NCI-H1417 treated with DMSO at 0.1 percent for 48 hours (cell line): ENCODE results near the gene CGB8.
"Not testable (repeated sequence)": the region's sequence is repeated elsewhere in the genome, so short reads cannot be mapped to it uniquely, and the experiment has no call there.

ENCODE experiments used
- DNase-seq: peaks from one replicate; lab custom pipeline; 2025; lab: John Stamatoyannopoulos, UW

Gene CGB8

DNA sequence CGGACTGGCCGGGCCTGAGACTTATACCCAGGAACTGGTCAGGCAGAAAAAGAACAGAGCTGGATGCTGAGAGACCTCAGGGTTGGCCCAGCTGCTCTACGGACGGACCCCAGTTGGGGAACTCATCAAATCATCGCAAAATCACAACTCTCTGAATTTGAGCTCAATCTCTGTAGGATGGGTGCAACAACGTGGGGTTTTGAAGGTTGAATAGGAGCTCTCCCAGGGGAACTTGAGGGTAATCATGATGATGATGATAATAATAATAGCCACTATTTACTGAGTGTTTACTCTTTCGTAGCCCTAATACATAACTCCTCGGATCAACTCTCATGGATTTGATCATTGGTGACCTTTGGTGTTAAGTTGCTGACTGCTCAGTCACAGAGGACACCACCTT lies 18.6 kb downstream of the CGB8 start:
- not testable (repeated sequence) for DNase-seq

DNA sequence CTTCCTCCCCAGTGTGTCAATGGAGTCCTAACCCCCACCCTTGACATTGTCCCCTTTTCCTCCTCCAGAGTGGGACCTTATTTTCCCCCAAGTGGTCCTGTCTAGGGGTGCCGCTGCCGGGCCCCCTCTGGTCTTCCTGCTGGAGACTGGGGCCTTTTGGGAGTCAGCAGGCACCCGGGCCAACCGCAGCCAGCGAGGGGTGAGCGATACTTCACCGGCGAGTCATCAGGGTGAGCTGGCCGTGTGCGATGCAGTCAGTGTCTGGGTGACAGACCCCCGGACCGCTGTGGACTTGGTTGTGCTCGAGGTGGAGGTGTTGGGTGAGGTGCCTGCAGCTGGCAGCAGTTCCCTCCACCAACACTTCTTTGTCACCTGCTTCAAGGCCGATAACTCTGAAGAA lies 19.2 kb downstream of the CGB8 start:
- DNase-seq = not testable (repeated sequence)

DNA sequence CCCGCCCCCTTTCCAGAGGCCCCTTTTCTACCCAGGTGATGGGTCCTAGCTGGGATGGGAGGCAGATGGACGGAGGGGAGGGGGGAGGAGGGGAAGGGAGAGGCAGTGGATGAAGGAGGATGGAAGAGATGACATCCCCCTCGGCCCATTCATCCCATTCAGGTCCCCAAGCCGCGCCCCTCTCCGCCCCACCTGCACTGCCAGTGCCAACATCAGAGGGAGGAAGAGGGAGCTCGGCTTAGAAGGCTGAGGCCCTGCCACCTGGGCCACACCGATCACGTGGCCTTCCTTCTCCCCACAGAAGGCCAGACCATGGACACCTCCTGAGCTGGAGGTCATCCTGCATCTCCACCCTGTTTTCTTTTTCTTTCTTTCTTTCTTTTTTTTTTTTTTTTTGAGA lies 20.2 kb downstream of the CGB8 start:
- DNase-seq = not testable (repeated sequence)

GRCh38 chr19:49025599-49025998 lies 23.3 kb downstream of the CGB8 start:
- DNase-seq = not testable (repeated sequence)

DNA sequence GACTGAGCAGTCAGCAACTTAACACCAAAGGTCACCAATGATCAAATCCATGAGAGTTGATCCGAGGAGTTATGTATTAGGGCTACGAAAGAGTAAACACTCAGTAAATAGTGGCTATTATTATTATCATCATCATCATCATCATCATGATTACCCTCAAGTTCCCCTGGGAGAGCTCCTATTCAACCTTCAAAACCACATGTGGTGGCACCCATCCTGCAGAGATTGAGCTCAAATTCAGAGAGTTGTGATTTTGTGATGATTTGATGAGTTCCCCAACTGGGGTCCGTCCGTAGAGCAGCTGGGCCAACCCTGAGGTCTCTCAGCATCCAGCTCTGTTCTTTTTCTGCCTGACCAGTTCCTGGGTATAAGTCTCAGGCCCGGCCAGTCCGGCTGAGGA lies 23.8 kb downstream of the CGB8 start:
- DNase-seq = not testable (repeated sequence)

DNA sequence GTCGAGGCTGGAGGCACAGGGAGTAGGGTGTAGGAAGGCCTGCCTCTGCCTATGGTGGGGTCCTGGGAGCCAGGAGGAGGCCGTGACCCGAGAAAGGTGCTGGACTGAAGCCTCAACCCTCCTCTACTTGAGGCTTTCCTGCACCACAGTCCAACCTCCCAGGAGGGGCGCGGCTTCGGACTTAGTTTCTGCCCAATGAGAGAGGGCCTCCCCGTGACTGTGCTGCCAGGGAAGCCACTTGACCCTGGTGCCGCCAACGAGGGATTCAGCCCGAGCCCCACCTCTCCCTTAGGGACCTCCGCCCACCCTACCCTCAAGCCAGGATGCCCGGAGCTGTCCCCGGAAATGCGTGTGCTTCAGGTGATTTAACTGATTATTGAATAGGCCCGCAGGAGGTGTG lies 24.7 kb downstream of the CGB8 start, which contains the start of gene CGB3:
TSS of gene CGB3 (minus strand) at position 101 of the 400 bp plus-strand sequence. CDS start 362 bp downstream, outside the sequence.
- DNase-seq = not testable (repeated sequence)

- DNase-seq = no peak
Observed at GRCh38 chr19:49022116-49022515, 26.8 kb downstream of the CGB8 start.

DNA sequence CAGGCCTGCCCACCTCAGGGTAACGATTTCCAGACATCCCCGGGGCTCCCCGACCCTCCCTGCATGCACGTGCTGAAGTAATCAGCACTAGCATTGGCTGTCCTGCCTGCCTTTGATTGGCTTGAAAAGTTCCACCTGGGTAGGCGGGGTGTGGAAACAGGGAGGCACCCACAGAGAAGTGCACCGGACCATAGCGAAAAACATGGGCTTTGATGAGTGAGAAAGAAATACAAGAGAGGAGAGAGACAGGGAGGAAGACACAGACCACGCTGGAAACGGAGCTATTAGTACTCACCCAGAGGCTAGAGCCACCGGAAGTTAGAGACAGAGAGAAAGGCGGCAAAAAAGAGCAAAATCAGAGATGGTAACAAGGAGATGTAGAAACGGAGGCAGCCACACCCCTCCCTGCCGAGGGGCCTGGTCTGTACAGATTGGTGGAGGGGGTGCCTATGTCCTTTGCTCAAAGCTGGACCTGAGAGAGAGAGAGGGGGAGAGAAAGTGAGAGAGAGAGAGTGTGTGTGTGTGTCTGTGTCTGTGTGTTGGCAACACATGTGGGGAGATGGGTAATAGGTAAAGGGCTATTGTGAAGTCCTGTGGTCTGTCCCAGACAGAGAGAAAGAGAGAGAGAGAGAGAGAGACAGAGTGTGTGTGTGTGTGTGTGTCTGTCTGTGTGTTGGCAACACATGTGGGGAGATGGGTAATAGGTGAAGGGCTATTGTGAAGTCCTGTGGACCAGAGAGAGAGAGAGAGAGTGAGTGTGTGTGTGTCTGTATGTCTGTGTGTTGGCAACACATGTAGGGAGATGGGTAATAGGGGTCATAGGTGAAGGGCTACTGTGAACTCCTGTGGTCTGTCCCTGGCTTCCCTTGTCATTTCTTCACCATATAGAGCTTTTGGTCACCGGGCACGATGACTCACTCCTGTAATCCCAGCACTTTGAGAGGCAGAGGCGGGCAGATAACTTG lies 27.7 kb downstream of the CGB8 start:
- DNase-seq = no peak

DNA sequence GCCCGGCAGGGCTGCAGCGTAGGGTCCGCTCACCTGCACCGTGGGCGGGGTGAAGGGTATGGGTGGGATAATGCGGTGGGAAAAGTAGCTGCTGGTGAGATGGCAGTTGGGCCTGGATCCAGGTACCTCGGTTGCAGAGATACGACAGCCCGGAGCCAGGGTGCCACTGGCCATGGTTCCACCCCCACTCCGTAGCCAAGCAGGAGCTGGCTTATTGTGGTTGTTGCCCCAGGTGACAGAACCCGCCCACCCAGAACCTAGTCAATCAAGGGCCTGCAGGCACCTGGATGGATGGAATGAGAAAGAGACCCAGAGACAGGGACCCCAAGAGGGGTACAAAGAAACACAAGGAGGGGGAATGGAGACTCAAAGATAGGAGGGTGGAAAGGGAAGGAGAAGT lies 28.6 kb downstream of the CGB8 start:
- DNase-seq = no peak

GRCh38 chr19:49019242-49019932 lies 29.5 kb downstream of the CGB8 start:
- no peak for DNase-seq

DNA sequence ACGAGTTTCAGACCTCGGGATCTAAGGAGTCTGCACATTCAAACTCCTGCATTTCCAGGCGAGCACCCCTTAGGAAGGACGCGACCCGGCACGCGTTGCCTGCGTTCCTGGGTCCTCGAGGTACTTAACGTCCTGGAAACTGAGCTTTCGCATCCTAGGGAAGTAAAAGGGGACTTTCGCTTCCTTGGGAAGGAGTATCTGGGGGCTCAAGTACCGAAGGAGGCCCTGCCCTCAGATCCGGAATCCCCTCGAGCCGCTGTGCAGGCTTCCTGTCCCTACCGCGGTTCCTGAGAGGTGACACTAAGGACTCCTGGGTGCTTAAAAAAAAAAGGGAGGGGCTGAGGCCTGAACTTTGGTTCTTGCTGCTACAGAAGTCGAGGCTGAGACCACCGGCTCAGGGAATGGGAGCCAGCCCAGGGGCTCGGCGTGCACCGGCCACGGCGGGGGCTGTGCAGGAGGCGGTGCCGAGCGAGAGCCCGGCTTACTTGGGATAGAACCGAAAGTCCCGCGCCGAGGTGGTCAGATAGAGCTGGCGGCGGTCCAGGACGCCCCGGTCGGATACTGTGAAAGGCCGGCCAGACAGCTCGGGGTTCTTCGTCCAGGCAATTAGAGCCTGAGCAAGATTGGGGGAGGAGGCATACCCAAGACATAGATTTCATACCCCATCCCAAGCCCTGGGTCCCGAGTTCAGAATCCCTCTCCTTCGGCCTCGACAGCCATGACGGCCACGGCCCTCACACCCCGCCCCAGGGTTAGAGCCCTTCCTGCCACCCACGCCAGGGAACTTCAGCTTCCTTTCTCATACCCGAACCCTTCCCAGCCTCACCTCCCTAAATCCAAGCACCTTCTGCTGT lies 30.3 kb downstream of the CGB8 start:
- DNase-seq = not testable (repeated sequence)

- no peak for DNase-seq
Observed at GRCh38 chr19:49017666-49018351, 31.1 kb downstream of the CGB8 start.

GRCh38 chr19:49017041-49017665 lies 31.8 kb downstream of the CGB8 start, which contains the start of gene LHB:
Gene LHB, minus strand, starts transcription at chr19:49017091. Its CDS starts 10 bp downstream, at chr19:49017081.
- DNase-seq = no peak

- DNase-seq = no peak
Observed at GRCh38 chr19:49016067-49016839, 32.7 kb downstream of the CGB8 start.

- no peak for DNase-seq
Observed at GRCh38 chr19:49014870-49015255, 34.0 kb downstream of the CGB8 start.

GRCh38 chr19:49014123-49014869 lies 34.6 kb downstream of the CGB8 start:
- DNase-seq = no peak

GRCh38 chr19:49011194-49011593 lies 37.7 kb downstream of the CGB8 start:
- DNase-seq = no peak

DNA sequence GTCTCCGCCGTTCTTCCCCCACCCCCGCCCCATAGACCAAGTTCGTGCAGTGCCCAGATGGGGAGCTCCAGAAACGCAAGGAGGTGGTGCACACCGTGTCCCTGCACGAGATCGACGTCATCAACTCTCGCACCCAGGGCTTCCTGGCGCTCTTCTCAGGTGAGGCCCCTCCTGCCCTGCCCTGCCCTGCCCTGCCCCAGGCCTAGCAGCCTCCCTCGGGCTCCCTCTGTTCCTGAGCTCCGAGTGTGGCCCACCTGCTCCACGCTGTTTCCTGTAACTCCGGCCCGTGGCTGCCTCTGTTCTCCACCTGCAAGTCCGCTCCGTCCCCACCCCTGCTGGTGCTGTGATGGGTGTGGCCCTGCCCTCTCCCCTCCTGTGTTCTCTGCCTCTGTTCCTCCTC lies 38.5 kb downstream of the CGB8 start:
- no peak for DNase-seq

DNA sequence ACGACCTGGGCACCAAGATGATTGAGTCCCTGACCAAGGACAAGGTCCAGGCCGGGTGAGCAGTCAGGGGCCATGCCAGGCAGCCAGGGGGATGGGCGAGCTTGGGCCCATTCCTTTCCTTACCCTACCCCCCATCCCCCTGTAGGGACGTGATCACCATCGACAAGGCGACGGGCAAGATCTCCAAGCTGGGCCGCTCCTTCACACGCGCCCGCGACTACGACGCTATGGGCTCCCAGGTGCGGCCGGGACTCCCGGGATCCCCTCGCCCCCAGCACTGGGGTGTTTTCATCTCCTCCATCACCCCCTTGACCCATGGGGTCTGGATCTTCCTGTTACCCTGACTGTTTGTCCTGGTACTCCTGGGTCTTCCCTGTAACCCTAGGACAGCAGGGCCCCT lies 39.1 kb downstream of the CGB8 start:
- no peak for DNase-seq
